Aorta (tissue), 5 donors: ENCODE measurements around the gene DDX24. TPM values are rescaled to one million over a fixed set of nuclear protein-coding genes. Genes with fewer than 3 reads are reported as not detected.

Experiments used
- ATAC-seq: fragments of 200-7000 bp; cut with Tn5 transposase; one replicate; pipeline ENCODE4 v1.9.1; 2022; ENCODE audit warnings: moderate library complexity; ENCODE audit not compliant: low FRiP score
- DNase-seq, 2 donors: peaks; one replicate each; pipeline ENCODE4 v3.0.0-alpha.2; 2020
- H3K27ac ChIP-seq, 2 donors: one replicate each; pipeline ENCODE4 v1.5.1; 2013; ENCODE audit warnings: low read length in 2 of 2, mild to moderate bottlenecking in 2 of 2, moderate library complexity in 2 of 2, control low read depth in 1 of 2, inconsistent platforms in 1 of 2, low read depth in 1 of 2
- H3K27me3 ChIP-seq, 2 donors: one replicate each; pipeline ENCODE4 v1.6.1; 2013; ENCODE audit warnings: control low read depth in 1 of 2, low read length in 1 of 2, mild to moderate bottlenecking in 1 of 2, moderate library complexity in 1 of 2; ENCODE audit not compliant: insufficient read depth in 2 of 2, control insufficient read depth in 1 of 2
- H3K36me3 ChIP-seq, 2 donors: one replicate each; pipeline ENCODE4 v1.6.1; 2013; ENCODE audit warnings: control low read depth in 1 of 2, low read length in 1 of 2, mild to moderate bottlenecking in 1 of 2; ENCODE audit not compliant: insufficient read depth in 2 of 2, control insufficient read depth in 1 of 2
- H3K4me1 ChIP-seq, 2 donors: one replicate each; pipeline ENCODE4 v1.6.1; 2013; ENCODE audit warnings: low read length in 2 of 2, control low read depth in 1 of 2, mild to moderate bottlenecking in 1 of 2, moderate library complexity in 1 of 2; ENCODE audit not compliant: insufficient read depth in 2 of 2, control insufficient read depth in 1 of 2
- H3K4me3 ChIP-seq, 2 donors: one replicate each; pipeline ENCODE4 v1.5.1; 2013; ENCODE audit warnings: low read length in 2 of 2, control low read depth in 1 of 2, mild to moderate bottlenecking in 1 of 2
- H3K9me3 ChIP-seq: one replicate; pipeline ENCODE4 v1.6.1; 2013; ENCODE audit warnings: mild to moderate bottlenecking, low read length; ENCODE audit not compliant: control insufficient read depth
- WGBS, 2 donors: extraction: QIAGEN DNeasy Blood & Tissue Kit; methylation state at CpG; one replicate each; pipeline ENCODE4 v1.1.7; 2013; 5-methylcytosine and 5-hydroxymethylcytosine counted together
- intact Hi-C, 2 donors: fragments of 100-400 bp; cut with DNase I; formaldehyde crosslinking; loops; one replicate each; pipeline versions ENCODE4 v1.14.2 to v1.15.0; 2022
- polyA plus RNA-seq, 2 donors: library from polyadenylated mRNA; stranded (reverse); fragments of 200-250 nt; gene quantifications; one replicate each; pipeline ENCODE4 v1.2.3, GENCODE V29; 2013
- total RNA-seq, 2 donors: library from RNA; stranded (reverse); fragmentation: NEBNext Ultra II Directional; extraction: Animal tissue kit (Norgen Biotek cat#: 25700); gene quantifications; one replicate each; pipeline ENCODE4 v1.2.1, GENCODE V29; 2021
- donor health status: healthy with polysubstance abuse.
- donor health status: Bipolar disorder and iron deficiency.
- donor health status: DM: no; HTN: no; CAD: no.
- donor health status: DM: no; HTN: no; CAD: no.
- donor health status: DM: yes; HTN: yes; CAD: no.

Gene DDX24
- total and polyA plus RNA-seq, 4 donors = 43.7 to 198 (median 174) TPM

DNA sequence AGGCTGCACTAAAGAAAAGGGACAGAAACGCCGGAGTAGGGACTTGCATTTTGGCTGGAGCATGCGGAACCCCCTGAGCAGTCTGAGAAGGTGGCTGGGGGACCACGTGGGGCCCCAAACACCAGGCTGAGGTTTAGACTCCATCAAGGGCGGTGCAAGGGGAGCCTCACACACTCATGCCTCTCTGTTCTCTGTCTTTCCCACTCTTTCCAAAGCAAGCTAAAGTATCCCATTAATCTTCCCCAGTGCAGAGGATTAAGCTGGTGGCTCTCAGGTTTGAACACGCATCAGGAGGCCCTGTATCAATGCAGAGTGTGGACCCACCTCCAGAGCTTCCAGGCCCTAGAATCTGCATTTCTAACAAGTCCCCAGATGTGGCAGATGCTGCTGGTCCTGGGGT lies 70.4 kb downstream of the DDX24 start:
- Histone ChIP-seq H3K4me1 (no peaks in the 10 kb centered on the region), H3K27me3 (no peaks in the 10 kb centered on the region), H3K9me3 (no peaks in the 10 kb centered on the region), H3K27ac (no peak overlapping the region), H3K4me3 (no peak overlapping the region), H3K36me3 (no peaks in the 10 kb centered on the region)
- 84 to 96% methylated on average over 6 of the region's 6 CpGs for WGBS, 2 donors
- intact Hi-C loops = no loop called here
- DNase-seq (no peak), ATAC-seq (no peak)

DNA sequence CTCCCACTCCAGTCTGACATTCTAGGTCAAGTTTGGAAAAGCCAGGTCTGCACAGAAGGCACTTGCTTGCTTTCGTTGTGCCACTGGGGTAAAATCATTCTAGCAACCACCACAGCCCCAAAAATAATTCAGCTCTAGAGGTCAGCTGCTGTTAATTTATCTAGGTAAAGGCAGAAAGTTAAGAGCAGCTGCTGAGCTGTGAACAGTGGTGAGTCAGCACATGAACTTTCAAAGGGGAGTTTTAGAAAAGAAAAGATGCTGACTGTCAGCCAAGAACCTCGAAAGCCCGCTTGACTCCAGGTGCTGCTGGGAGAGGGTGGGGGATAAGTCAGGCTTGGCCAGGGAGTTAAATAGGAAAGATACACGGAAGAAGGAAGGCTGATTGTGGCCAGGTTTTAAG lies 71.2 kb downstream of the DDX24 start:
- Histone ChIP-seq H3K9me3 (no peaks in the 10 kb centered on the region), H3K4me3 (no peak overlapping the region), H3K27me3 (no peaks in the 10 kb centered on the region), H3K36me3 (no peaks in the 10 kb centered on the region), H3K27ac (no peak overlapping the region), H3K4me1 (no peaks in the 10 kb centered on the region)
- WGBS, 2 donors = 17 to 42% methylated on average over 4 of the region's 4 CpGs
- intact Hi-C loops = no loop called here
- DNase-seq (no peak), ATAC-seq (no peak)

DNA sequence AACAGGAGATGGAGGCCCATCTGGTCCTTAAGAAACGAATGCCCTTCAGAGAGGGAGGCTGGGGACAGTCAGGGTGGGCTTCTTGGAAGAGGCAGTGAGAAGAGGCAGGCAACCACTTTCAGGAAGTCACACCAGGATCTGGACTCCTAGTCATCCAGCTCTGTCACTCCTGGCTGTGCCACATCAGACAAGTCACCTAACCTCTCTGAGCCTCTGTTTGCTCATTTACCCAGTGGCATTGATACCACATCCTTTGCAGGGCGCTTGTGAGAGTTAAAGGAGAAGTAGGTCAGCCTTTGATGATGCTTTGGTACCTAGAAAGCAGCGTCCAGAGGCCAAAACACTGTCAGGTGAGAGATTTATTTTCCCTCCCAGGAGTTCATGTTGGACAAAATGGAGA lies 72.8 kb downstream of the DDX24 start:
- no peak for ATAC-seq
- intact Hi-C loops = no loop called here
- 81 to 88% methylated on average over 3 of the region's 3 CpGs for WGBS, 2 donors
- Histone ChIP-seq H3K27ac (no peak overlapping the region), H3K4me3 (no peak overlapping the region), H3K27me3 (no peaks in the 10 kb centered on the region), H3K36me3 (no peaks in the 10 kb centered on the region), H3K9me3 (no peaks in the 10 kb centered on the region), H3K4me1 (no peaks in the 10 kb centered on the region)
- no peak for DNase-seq

DNA sequence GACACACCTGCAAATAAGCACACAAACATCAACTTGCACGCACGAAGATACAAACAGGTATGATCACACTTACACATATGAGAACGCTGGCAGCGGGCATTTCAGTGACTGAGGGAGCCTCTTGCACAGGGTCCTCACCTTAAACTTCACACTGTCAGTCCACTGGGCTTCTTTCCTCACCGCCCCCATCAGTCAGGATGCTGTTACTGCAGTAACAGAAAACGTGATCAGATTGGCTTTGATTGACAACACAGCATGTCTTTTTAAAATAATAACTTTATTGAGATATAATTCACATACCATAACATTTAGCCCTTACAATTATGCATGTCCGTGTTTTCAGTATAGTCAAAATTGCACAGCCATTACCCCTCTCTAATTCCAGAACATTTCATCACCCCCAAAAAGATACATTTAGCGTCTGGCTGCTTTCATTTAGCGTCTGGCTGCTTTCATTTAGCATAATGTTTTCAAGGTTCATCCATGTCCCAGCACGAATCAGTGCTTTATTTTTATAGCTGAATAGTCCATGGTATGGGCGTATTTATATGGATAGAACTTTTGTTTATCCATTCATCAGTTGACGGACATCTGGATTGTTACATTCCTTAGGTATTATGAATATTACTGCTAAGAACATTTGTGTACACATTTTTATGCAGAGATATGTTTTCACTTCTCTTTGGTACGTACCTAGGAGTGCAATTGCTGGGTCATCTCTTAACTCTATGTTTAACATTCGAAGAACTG lies 75.5 kb downstream of the DDX24 start:
- H3K27me3 ChIP-seq = no peaks in the 10 kb centered on the region
- WGBS, 2 donors = 46 to 49% methylated on average over 14 of the region's 14 CpGs
- no peak overlapping the region for H3K27ac ChIP-seq
- DNase-seq (no peak), ATAC-seq (no peak)
- H3K4me1 ChIP-seq = no peaks in the 10 kb centered on the region
- H3K36me3 ChIP-seq = no peaks in the 10 kb centered on the region
- H3K4me3 ChIP-seq = no peak overlapping the region
- intact Hi-C loops = no loop called here
- no peaks in the 10 kb centered on the region for H3K9me3 ChIP-seq

DNA sequence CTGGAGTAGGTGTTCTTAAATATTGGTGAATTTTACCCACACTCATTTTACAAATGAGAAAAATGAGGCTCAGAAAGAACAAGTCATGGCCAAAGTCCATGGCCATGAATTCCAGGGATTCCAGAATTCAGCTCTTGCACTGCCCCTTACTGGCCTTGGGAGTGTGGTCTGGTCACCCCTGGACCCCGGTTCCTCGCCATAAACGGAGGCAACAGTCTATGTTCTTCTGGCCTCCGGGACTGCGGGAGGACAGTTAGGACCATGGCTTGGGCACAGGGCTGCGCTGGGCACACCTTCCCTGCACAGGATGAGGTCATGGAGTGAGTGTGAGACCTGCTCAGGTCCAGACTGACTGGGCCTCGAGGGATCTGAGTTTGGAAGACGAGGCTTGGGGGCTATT lies 77.0 kb downstream of the DDX24 start:
- intact Hi-C loops = no loop called here
- Histone ChIP-seq H3K27ac (no peak overlapping the region), H3K36me3 (no peaks in the 10 kb centered on the region), H3K9me3 (no peaks in the 10 kb centered on the region), H3K4me3 (no peak overlapping the region), H3K4me1 (no peaks in the 10 kb centered on the region), H3K27me3 (no peaks in the 10 kb centered on the region)
- no peak for ATAC-seq
- WGBS, 2 donors = 76 to 79% methylated on average over 8 of the region's 8 CpGs
- no peak for DNase-seq

DNA sequence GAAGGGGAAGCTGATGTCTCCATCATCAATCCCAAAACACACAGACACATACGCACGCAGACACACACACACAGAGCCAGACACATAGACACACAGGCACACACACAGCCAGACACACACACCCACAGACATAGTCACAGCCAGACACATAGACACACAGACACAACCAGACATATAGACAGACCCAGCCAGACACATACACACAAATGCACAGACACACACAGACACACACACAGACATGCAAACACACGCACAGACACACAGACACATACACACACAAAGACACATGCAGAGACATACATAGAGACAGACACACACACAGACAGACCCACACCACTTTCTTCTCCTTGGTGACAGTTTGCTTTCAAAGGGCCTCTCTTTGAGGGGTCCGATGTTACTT lies 77.6 kb downstream of the DDX24 start:
- H3K4me1 ChIP-seq = no peaks in the 10 kb centered on the region
- H3K36me3 ChIP-seq = no peaks in the 10 kb centered on the region
- no peak overlapping the region for H3K27ac ChIP-seq
- H3K9me3 ChIP-seq = no peaks in the 10 kb centered on the region
- DNase-seq = no peak
- H3K27me3 ChIP-seq = no peaks in the 10 kb centered on the region
- 78 to 91% methylated on average over 4 of the region's 4 CpGs for WGBS, 2 donors
- ATAC-seq = no peak
- intact Hi-C loops = no loop called here
- no peak overlapping the region for H3K4me3 ChIP-seq

DNA sequence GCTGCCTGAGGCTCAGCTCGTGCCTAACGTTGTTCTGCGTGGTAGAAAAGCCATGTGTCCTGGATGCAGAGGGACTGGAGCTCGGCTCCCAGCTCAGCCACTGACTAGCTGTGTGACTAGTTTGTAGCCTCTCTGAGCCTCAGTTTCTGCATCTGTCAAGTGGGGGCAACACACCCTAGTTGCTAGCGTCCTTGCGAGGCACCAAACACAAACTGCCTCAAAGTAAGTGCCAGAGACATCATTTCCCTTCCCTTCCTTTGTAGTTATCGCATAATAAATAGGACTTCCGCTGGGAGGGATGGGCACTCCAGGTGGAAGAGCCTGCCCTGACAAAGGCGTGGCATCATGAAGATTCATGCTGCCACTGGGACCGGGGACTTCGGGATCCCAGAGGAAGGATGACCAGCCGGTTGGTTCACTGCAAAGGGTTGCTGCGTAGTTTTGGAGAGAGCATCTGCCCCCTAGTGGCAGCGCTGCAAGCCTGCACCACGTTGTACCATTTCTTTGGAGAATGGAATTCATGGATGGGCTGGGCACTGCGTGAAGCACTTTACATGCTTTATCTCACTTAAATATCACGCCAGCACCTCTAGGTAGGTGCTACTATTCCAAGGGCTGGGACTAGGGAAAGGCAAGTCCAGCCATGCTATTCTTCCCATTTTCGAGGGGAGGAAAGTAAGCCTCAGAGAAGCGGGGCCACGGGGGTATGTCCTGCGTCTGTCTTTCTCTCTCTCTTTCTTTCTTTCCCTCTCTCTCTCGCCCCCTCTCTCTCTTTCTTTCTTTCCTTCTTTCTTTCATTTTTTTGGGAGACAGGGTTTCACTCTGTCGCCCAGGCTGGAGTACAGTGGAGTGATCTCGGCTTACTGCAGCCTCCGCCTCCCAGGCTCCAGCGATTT lies 79.3 kb downstream of the DDX24 start:
- no peak overlapping the region for H3K27ac ChIP-seq
- no peak overlapping the region for H3K4me3 ChIP-seq
- 44 to 47% methylated on average over 26 of the region's 26 CpGs for WGBS, 2 donors
- DNase-seq (peak; percentile 65 to 83), ATAC-seq (peak; percentile 79)
- no peaks in the 10 kb centered on the region for H3K27me3 ChIP-seq
- intact Hi-C loops = loop anchor here (1.0 kb wide), 1 partner anchor 62 kb away; no protein-coding TSS in a partner anchor
- no peaks in the 10 kb centered on the region for H3K9me3 ChIP-seq
- H3K4me1 ChIP-seq = no peaks in the 10 kb centered on the region
- H3K36me3 ChIP-seq = no peaks in the 10 kb centered on the region

DNA sequence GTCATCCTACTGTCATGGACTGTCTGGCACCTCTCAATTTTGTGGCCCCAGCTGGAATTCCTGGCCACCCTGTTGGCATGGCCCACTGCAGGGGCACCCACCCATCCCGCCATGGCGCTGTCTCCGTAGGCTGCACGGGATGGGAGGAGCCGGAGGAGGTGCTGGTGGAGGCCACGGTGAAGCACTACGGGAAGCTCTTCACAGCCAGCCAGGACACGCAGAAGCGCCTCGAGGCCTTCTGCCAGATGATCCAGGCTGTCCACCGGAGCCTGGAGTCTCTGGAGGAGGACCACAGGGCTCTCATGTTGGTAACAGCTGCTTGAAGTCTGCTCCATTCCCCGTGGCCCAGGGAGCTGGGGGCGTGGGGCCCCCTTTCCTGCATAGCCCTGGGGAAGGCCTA lies 80.0 kb downstream of the DDX24 start:
- Histone ChIP-seq H3K4me1 (no peaks in the 10 kb centered on the region), H3K9me3 (no peaks in the 10 kb centered on the region), H3K27ac (no peak overlapping the region), H3K27me3 (no peaks in the 10 kb centered on the region), H3K4me3 (no peak overlapping the region), H3K36me3 (no peaks in the 10 kb centered on the region)
- intact Hi-C loops = no loop called here
- ATAC-seq (no peak), DNase-seq (no peak)
- 84 to 87% methylated on average over 13 of the region's 13 CpGs for WGBS, 2 donors

DNA sequence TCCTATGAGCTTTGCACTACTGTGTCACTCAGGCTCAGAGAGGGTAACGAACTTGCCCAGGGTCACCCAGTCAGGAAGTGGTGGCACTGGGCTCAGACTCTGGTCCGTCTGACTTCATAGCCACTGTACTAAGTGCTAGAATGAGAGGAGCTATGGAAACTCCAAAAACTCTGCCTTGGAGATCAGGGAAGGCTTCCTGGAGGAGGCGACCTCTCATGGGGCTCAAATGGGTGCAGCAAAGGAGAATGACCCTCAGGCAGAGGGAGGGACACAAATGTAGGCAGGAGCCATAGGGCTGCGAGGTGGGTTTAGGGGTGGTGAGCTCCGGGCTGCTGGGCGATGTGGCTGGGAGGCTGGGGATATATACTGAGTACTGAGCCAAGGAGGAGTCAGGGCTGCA lies 80.7 kb downstream of the DDX24 start:
- WGBS, 2 donors = 87 to 91% methylated on average over 6 of the region's 6 CpGs
- H3K4me1 ChIP-seq = no peaks in the 10 kb centered on the region
- intact Hi-C loops = no loop called here

More for the DNA sequence above, 80.7 kb downstream of the DDX24 start:
- ATAC-seq = no peak
- Histone ChIP-seq H3K9me3 (no peaks in the 10 kb centered on the region), H3K27ac (no peak overlapping the region), H3K27me3 (no peaks in the 10 kb centered on the region), H3K4me3 (no peak overlapping the region), H3K36me3 (no peaks in the 10 kb centered on the region)
- DNase-seq = no peak
